HL-60 (cell line): ENCODE data around the gene KDM8.
A peak's percentile ranks its signal among the peaks of the same experiment; 100 is the strongest.
"Not testable (repeated sequence)": the region's sequence is repeated elsewhere in the genome, so short reads cannot be mapped to it uniquely, and the experiment has no call there.

Source experiments
- DNase-seq, 2 experiments: peaks; one replicate each; pipeline ENCODE4 v3.0.0-alpha.2; 2010 to 2020; ENCODE audit warnings: low read depth in 1 of 2, low spot score in 1 of 2
- H3K27ac ChIP-seq: fragments of 250-450 bp; sonication (Bioruptor Pico); replicated peaks from 2 replicates; pipeline ENCODE4 v1.5.1; 2020; ENCODE audit warnings: mild to moderate bottlenecking, moderate library complexity
- H3K27me3 ChIP-seq: fragments of 250-450 bp; sonication (Bioruptor Pico); 2 replicates; pipeline ENCODE4 v1.5.1; 2021; ENCODE audit warnings: mild to moderate bottlenecking, moderate library complexity; ENCODE audit not compliant: insufficient read depth, poor library complexity, severe bottlenecking
- H3K4me3 ChIP-seq: replicated peaks from 2 replicates; pipeline ENCODE4 v1.5.1; 2011; ENCODE audit warnings: mild to moderate bottlenecking, control low read depth, low read length; ENCODE audit not compliant: insufficient read depth
- GABPA ChIP-seq: IDR thresholded peaks from 2 replicates; pipeline ENCODE4 v1.6.1; 2012; ENCODE audit warnings: low read depth
- POLR2AphosphoS5 ChIP-seq: IDR thresholded peaks from 2 replicates; pipeline ENCODE4 v1.6.1; 2012; ENCODE audit warnings: low read depth
- SPI1 ChIP-seq: IDR thresholded peaks from 2 replicates; pipeline ENCODE4 v1.6.1; 2012; ENCODE audit warnings: low read depth, mild to moderate bottlenecking, borderline replicate concordance
- TF ChIP-seq, protein P1 (sequence below): IDR thresholded peaks from 2 replicates; pipeline ENCODE4 v1.6.1; 2012; ENCODE audit warnings: low read depth; ENCODE audit not compliant: insufficient replicate concordance
- TF ChIP-seq, protein P2 (sequence below): IDR thresholded peaks from one replicate; pipeline ENCODE4 v1.5.1; 2011; ENCODE audit warnings: low read length, control low read depth, inconsistent platforms; ENCODE audit not compliant: insufficient read depth

Gene KDM8

GRCh38 chr16:27246439-27246838 lies 43.1 kb downstream of the KDM8 start:
- Histone ChIP-seq H3K4me3 (no peak overlapping the region), H3K27me3 (no peaks in the 10 kb centered on the region), H3K27ac (no peak overlapping the region)
- TF ChIP-seq, protein P1, sequence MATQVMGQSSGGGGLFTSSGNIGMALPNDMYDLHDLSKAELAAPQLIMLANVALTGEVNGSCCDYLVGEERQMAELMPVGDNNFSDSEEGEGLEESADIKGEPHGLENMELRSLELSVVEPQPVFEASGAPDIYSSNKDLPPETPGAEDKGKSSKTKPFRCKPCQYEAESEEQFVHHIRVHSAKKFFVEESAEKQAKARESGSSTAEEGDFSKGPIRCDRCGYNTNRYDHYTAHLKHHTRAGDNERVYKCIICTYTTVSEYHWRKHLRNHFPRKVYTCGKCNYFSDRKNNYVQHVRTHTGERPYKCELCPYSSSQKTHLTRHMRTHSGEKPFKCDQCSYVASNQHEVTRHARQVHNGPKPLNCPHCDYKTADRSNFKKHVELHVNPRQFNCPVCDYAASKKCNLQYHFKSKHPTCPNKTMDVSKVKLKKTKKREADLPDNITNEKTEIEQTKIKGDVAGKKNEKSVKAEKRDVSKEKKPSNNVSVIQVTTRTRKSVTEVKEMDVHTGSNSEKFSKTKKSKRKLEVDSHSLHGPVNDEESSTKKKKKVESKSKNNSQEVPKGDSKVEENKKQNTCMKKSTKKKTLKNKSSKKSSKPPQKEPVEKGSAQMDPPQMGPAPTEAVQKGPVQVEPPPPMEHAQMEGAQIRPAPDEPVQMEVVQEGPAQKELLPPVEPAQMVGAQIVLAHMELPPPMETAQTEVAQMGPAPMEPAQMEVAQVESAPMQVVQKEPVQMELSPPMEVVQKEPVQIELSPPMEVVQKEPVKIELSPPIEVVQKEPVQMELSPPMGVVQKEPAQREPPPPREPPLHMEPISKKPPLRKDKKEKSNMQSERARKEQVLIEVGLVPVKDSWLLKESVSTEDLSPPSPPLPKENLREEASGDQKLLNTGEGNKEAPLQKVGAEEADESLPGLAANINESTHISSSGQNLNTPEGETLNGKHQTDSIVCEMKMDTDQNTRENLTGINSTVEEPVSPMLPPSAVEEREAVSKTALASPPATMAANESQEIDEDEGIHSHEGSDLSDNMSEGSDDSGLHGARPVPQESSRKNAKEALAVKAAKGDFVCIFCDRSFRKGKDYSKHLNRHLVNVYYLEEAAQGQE: no peak
- TF ChIP-seq GABPA: no peak
- TF ChIP-seq POLR2AphosphoS5: no peak
- TF ChIP-seq SPI1: no peak
- TF ChIP-seq, protein P2, sequence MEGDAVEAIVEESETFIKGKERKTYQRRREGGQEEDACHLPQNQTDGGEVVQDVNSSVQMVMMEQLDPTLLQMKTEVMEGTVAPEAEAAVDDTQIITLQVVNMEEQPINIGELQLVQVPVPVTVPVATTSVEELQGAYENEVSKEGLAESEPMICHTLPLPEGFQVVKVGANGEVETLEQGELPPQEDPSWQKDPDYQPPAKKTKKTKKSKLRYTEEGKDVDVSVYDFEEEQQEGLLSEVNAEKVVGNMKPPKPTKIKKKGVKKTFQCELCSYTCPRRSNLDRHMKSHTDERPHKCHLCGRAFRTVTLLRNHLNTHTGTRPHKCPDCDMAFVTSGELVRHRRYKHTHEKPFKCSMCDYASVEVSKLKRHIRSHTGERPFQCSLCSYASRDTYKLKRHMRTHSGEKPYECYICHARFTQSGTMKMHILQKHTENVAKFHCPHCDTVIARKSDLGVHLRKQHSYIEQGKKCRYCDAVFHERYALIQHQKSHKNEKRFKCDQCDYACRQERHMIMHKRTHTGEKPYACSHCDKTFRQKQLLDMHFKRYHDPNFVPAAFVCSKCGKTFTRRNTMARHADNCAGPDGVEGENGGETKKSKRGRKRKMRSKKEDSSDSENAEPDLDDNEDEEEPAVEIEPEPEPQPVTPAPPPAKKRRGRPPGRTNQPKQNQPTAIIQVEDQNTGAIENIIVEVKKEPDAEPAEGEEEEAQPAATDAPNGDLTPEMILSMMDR: no peak
- DNase-seq: no peak

GRCh38 chr16:27247076-27247475 lies 43.8 kb downstream of the KDM8 start:
- peak; percentile 34; the same call in 1 of the 2 replicates for TF ChIP-seq SPI1
- not testable (repeated sequence) for H3K27ac ChIP-seq

DNA sequence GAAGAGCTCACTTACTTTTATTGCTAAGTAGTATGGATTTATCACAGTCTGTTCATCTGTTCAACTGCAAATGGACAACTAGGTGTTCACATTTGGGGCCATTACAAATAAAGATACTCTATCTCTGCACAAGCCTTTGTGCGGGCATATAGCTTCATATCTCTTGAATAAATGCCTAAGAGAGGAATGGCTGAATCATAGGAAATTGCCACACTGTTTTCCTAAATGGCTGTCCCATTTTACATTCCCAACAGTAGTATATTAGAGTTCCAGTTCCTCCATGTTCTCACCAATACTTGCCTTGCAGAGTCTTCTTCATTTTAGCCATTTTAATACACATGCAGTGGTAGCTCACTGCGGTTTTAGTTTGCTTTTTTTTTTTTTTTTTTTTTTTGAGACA lies 44.7 kb downstream of the KDM8 start:
- TF ChIP-seq GABPA: no peak
- no peak for TF ChIP-seq POLR2AphosphoS5
- TF ChIP-seq, protein P1: no peak
- TF ChIP-seq, protein P2: no peak
- TF ChIP-seq SPI1: no peak
- DNase-seq: no peak
- Histone ChIP-seq H3K4me3 (no peak overlapping the region), H3K27ac (no peak overlapping the region), H3K27me3 (no peaks in the 10 kb centered on the region)

More at GRCh38 chr16:27247076-27247475, 43.8 kb downstream of the KDM8 start:
- H3K4me3 ChIP-seq, H3K27me3 ChIP-seq, DNase-seq: not testable (repeated sequence)

- H3K27me3 ChIP-seq, DNase-seq: not testable (repeated sequence)
Observed at GRCh38 chr16:27248886-27249285, 45.6 kb downstream of the KDM8 start.

DNA sequence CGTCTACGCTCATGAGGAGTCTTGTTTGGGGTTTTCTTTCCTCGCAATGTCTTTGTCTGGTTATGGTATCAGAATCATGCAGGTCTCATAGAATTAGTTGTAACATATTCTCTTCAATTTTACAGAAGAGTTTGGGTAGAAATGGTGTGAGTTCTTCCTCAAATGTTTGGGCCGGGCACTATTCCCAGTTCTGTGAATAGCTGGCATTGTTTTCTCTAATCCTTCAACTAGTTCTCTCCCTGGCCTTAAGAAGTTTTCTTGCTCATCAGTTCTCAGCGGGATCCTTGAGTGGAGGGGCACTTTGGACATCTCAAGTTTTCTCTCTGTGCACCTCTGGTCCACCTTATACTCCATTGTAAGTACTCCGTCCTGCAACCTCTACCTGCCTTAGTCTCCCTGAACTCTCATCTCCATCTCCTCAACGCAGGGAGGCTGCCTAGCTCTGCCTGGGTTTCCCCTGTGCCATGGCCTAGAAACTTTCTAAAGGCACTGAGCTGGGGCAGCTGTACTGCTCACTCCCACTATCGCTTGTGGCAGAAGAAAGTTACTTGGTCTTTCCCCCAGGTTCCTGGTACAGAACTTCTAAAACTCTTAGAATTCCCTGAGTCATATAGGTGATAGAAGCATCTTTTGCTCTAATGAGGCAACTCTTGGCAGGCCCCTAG lies 48.3 kb downstream of the KDM8 start:
- H3K27me3 ChIP-seq: no peaks in the 10 kb centered on the region
- DNase-seq: no peak
- no peak overlapping the region for H3K27ac ChIP-seq
- TF ChIP-seq SPI1 (no peak), POLR2AphosphoS5 (no peak), GABPA (no peak)
- TF ChIP-seq, protein P2: no peak
- TF ChIP-seq, protein P1: no peak
- H3K4me3 ChIP-seq: no peak overlapping the region

More at GRCh38 chr16:27248886-27249285, 45.6 kb downstream of the KDM8 start:
- H3K4me3 ChIP-seq, H3K27ac ChIP-seq: not testable (repeated sequence)
